Smooth muscle cell (in vitro differentiated cells): ENCODE results near the gene ABCB9. TPM values are rescaled to one million over a fixed set of nuclear protein-coding genes. Genes with fewer than 3 reads are reported as not detected.
"Not testable (repeated sequence)": the region's sequence is repeated elsewhere in the genome, so short reads cannot be mapped to it uniquely, and the experiment has no call there.

ENCODE experiments used
- DNase-seq: peaks from one replicate; lab custom pipeline; 2025; ENCODE audit not compliant: unreplicated experiment; lab: John Stamatoyannopoulos, UW
- H2AFZ ChIP-seq: fragments of 200-600 bp; sonication (generic); 2 replicates; pipeline ENCODE4 v1.6.0; 2016; ENCODE audit warnings: antibody characterized with exemption, low read depth, mild to moderate bottlenecking
- H3F3A ChIP-seq: fragments of 200-600 bp; sonication (generic); 2 replicates; pipeline ENCODE4 v1.6.0; 2017; ENCODE audit warnings: antibody characterized with exemption, low read depth
- H3K27ac ChIP-seq: fragments of 200-600 bp; sonication (generic); 2 replicates; pipeline ENCODE4 v1.5.1; 2016; ENCODE audit warnings: low read depth, mild to moderate bottlenecking
- H3K27me3 ChIP-seq: fragments of 200-600 bp; sonication (generic); 2 replicates; pipeline ENCODE4 v1.6.1; 2016; ENCODE audit warnings: low read depth, mild to moderate bottlenecking
- H3K36me3 ChIP-seq: fragments of 200-600 bp; sonication (generic); 2 replicates; pipeline ENCODE4 v1.5.1; 2016; ENCODE audit warnings: low read depth
- H3K4me1 ChIP-seq: fragments of 200-600 bp; sonication (generic); 2 replicates; pipeline ENCODE4 v1.5.1; 2016; ENCODE audit warnings: low read depth
- H3K4me2 ChIP-seq: fragments of 200-600 bp; sonication (generic); 2 replicates; pipeline ENCODE4 v1.6.0; 2016; ENCODE audit warnings: mild to moderate bottlenecking
- H3K4me3 ChIP-seq: fragments of 200-600 bp; sonication (generic); 2 replicates; pipeline ENCODE4 v1.5.1; 2016; ENCODE audit warnings: mild to moderate bottlenecking
- H3K79me2 ChIP-seq: fragments of 200-600 bp; sonication (generic); 2 replicates; pipeline ENCODE4 v1.6.0; 2016; ENCODE audit warnings: low read depth, mild to moderate bottlenecking
- H3K9ac ChIP-seq: fragments of 200-600 bp; sonication (generic); 2 replicates; pipeline ENCODE4 v1.6.0; 2016; ENCODE audit warnings: low read depth
- H3K9me3 ChIP-seq: fragments of 200-600 bp; sonication (generic); replicated peaks from 2 replicates; pipeline ENCODE4 v1.5.1; 2016; ENCODE audit warnings: low read depth
- H4K20me1 ChIP-seq: fragments of 200-600 bp; sonication (generic); 2 replicates; pipeline ENCODE4 v1.6.0; 2016; ENCODE audit warnings: low read depth
- WGBS: methylation state at CpG from one replicate; pipeline ENCODE4 v1.1.7; 2016; ENCODE audit warnings: low lambda C conversion rate; 5-methylcytosine and 5-hydroxymethylcytosine counted together
- polyA plus RNA-seq: library from polyadenylated mRNA; unstranded; fragments of >200 nt; fragmentation: Nextera tagmentation; extraction: Ambion mirVana; gene quantifications from 2 replicates; pipeline ENCODE4 v1.2.1, GENCODE V29; 2016
- total RNA-seq: library from RNA; depleted of rRNA; stranded (reverse); fragments of >200 nt; gene quantifications from 2 replicates; pipeline ENCODE4 v1.2.3, GENCODE V29; 2014
- TF ChIP-seq, protein P1 (sequence below): fragments of 200-600 bp; sonication (generic); IDR thresholded peaks from 2 replicates; pipeline ENCODE4 v1.5.1; 2017; ENCODE audit warnings: borderline replicate concordance, mild to moderate bottlenecking, antibody characterized with exemption; ENCODE audit not compliant: insufficient read depth, poor library complexity, severe bottlenecking

The ABCB9 gene
- total and polyA plus RNA-seq, 2 experiments from 2014 or later = 8.0 to 8.2 TPM

- Histone ChIP-seq H3F3A (peaks cover 43% of the 10 kb centered on the region), H3K4me1 (peaks cover 37% of the 10 kb centered on the region), H3K36me3 (no peaks in the 10 kb centered on the region), H2AFZ (no peak overlapping the region), H4K20me1 (peaks cover 67% of the 10 kb centered on the region), H3K4me2 (peak overlapping the region; percentile 93), H3K9ac (no peak overlapping the region), H3K27ac (peak overlapping the region; percentile 38), H3K9me3 (no peaks in the 10 kb centered on the region), H3K79me2 (peaks cover 65% of the 10 kb centered on the region), H3K4me3 (peak overlapping the region; percentile 92), H3K27me3 (no peaks in the 10 kb centered on the region)
- DNase-seq = no peak
- WGBS = 92% methylated on average over 7 of the region's 7 CpGs
- TF ChIP-seq, protein P1, sequence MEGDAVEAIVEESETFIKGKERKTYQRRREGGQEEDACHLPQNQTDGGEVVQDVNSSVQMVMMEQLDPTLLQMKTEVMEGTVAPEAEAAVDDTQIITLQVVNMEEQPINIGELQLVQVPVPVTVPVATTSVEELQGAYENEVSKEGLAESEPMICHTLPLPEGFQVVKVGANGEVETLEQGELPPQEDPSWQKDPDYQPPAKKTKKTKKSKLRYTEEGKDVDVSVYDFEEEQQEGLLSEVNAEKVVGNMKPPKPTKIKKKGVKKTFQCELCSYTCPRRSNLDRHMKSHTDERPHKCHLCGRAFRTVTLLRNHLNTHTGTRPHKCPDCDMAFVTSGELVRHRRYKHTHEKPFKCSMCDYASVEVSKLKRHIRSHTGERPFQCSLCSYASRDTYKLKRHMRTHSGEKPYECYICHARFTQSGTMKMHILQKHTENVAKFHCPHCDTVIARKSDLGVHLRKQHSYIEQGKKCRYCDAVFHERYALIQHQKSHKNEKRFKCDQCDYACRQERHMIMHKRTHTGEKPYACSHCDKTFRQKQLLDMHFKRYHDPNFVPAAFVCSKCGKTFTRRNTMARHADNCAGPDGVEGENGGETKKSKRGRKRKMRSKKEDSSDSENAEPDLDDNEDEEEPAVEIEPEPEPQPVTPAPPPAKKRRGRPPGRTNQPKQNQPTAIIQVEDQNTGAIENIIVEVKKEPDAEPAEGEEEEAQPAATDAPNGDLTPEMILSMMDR = no peak
These were observed 72.8 kb downstream of the ABCB9 start for GRCh38 chr12:122893208-122894153.

GRCh38 chr12:122892724-122893123 is 73.5 kb downstream of the ABCB9 start:
- Histone ChIP-seq H3K4me2 (peak overlapping the region; percentile 81), H3K79me2 (peaks cover 73% of the 10 kb centered on the region), H3K4me1 (peaks cover 44% of the 10 kb centered on the region), H3K27ac (peak overlapping the region; percentile 90), H4K20me1 (peaks cover 74% of the 10 kb centered on the region), H3F3A (peaks cover 46% of the 10 kb centered on the region)
- not testable (repeated sequence) for H3K4me3 ChIP-seq, H3K9me3 ChIP-seq, H3K27me3 ChIP-seq, H3K9ac ChIP-seq, H3K36me3 ChIP-seq, H2AFZ ChIP-seq, DNase-seq
- 97% methylated on average over 9 of the region's 9 CpGs for WGBS

- H3K9me3 ChIP-seq = no peaks in the 10 kb centered on the region
- TF ChIP-seq, protein P1 = no peak
- peak overlapping the region; percentile 90 for H3K27ac ChIP-seq
- H2AFZ ChIP-seq = no peak overlapping the region
- peak overlapping the region; percentile 65 for H3K9ac ChIP-seq
- H4K20me1 ChIP-seq = peaks cover 82% of the 10 kb centered on the region
- peaks cover 74% of the 10 kb centered on the region for H3K79me2 ChIP-seq
- H3K4me2 ChIP-seq = peak overlapping the region; percentile 81
- peaks cover 52% of the 10 kb centered on the region for H3K4me1 ChIP-seq
- peak overlapping the region; percentile 34 for H3K4me3 ChIP-seq
- DNase-seq = no peak
- peaks cover 44% of the 10 kb centered on the region for H3F3A ChIP-seq
- H3K36me3 ChIP-seq = no peaks in the 10 kb centered on the region
- no peaks in the 10 kb centered on the region for H3K27me3 ChIP-seq
- WGBS = 3% methylated on average over 10 of the region's 10 CpGs
These were observed 74.4 kb downstream of the ABCB9 start for GRCh38 chr12:122891661-122892525.
